ENCODE results near the gene GTPBP1. TPM values are rescaled to one million over a fixed set of nuclear protein-coding genes. Genes with fewer than 3 reads are reported as not detected.

GTPBP1 gene
- total and polyA plus RNA-seq, 2 donors (not counting 3 experiments of a cell fraction or from before 2014, with no cell fraction given): 29.8 to 50.3 TPM

DNA sequence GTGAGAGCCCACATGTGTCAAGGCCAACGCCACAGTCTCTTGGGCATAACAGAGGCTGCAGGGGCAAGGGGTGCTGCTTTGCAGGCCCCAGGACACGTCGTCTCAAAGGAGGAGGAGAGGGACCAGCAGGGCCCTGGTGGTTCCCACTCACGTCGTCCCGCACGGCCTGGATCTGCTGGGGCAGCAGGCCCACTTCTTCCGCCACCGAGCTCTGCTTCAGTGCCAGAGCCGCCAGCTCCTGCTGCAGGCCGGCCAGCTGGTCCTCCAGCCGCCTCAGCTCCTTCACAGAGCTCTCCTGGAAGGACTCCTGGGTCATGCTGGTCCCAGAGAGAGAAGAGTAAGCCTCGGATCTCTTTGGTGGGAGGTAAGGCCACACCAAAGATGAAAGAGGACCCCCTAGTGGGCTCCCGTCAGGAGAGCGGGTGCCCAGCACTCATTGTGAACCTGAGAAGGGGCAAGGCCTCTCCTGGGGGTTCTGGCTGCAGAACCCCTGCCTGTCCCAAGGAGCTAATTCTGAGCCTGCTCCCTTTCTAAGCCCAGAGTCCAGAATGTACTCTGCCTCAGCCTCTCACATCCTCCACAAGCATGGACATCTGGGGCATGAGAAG is 34.5 kb downstream of the GTPBP1 start:
- Histone ChIP-seq H3K9me1 (replicated peaks; ENCODE audit: control insufficient read depth, extremely low read depth, insufficient read depth, low read length) (no peaks in the 10 kb centered on the region), H3K27ac (ENCODE audit: insufficient read depth, low read depth, low read length) (no peak overlapping the region), H3K9me3 (replicated peaks; ENCODE audit: control insufficient read depth, insufficient read depth, low read length) (no peaks in the 10 kb centered on the region), H3K36me3 (ENCODE audit: control insufficient read depth in 2 of 2, extremely low read depth in 1 of 2, insufficient read depth in 2 of 2, low read length in 2 of 2) (peaks cover 17 to 65% of the 10 kb centered on the region in 2 experiments), H3K4me3 (replicated peaks in 1 of 3; ENCODE audit: insufficient read depth in 1 of 3, low read depth in 1 of 3, low read length in 3 of 3) (no peak overlapping the region), H3K4me1 (ENCODE audit: control insufficient read depth, extremely low read depth, insufficient read depth, low read length) (no peaks in the 10 kb centered on the region), H3K79me2 (ENCODE audit: control insufficient read depth, insufficient read depth, low read length) (no peaks in the 10 kb centered on the region), H2AFZ (ENCODE audit: low read depth, low read length) (no peak overlapping the region), H3K9ac (replicated peaks; ENCODE audit: extremely low read depth, insufficient read depth, low read length) (no peak overlapping the region), H3K27me3 (ENCODE audit: control insufficient read depth in 2 of 2, insufficient read depth in 2 of 2, low read length in 2 of 2) (no peaks in the 10 kb centered on the region), H3K4me2 (ENCODE audit: insufficient read depth, low read length) (no peak overlapping the region), H4K20me1 (replicated peaks; ENCODE audit: control insufficient read depth, extremely low read depth, insufficient read depth, low read length) (no peaks in the 10 kb centered on the region)
- no peak for FAIRE-seq
- POLR2A ChIA-PET: no interaction called here
- no TSS peak for BruUV-seq (replicated peaks)
- dilution Hi-C loops (cut with MboI; ENCODE audit: extremely low pct_ligation_motif_present, low sequenced_read_pairs) (no loop called here), intact Hi-C loops (cut with micrococcal nuclease) (no loop called here)
- CTCF ChIA-PET: interaction anchor here (1.5 kb wide), 1 partner anchor 15 kb away, joined by 4 read pairs; no protein-coding TSS in a partner anchor
- DNase-seq (ENCODE audit: low read depth, low spot score): no peak
- TF ChIP-seq FOS (IDR thresholded peaks at IDR 0.05; ENCODE audit: borderline replicate concordance, insufficient read depth, low read length): no peak
- TF ChIP-seq GATA2 (IDR thresholded peaks at IDR 0.05; ENCODE audit: insufficient read depth, insufficient read length, low read depth, low read length): no peak
- TF ChIP-seq, protein P1, sequence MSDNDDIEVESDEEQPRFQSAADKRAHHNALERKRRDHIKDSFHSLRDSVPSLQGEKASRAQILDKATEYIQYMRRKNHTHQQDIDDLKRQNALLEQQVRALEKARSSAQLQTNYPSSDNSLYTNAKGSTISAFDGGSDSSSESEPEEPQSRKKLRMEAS (IDR thresholded peaks at IDR 0.05; ENCODE audit: insufficient read depth, insufficient read length): no peak
- TF ChIP-seq POLR2A (IDR thresholded peaks at IDR 0.05; ENCODE audit: low read depth, low read length): no peak
- TF ChIP-seq EZH2 (IDR thresholded peaks at IDR 0.05; ENCODE audit: borderline replicate concordance, low read depth, low read length, severe bottlenecking): no peak
- TF ChIP-seq MYC (IDR thresholded peaks at IDR 0.05; ENCODE audit: low read depth, low read length): no peak
- TF ChIP-seq, protein P2, sequence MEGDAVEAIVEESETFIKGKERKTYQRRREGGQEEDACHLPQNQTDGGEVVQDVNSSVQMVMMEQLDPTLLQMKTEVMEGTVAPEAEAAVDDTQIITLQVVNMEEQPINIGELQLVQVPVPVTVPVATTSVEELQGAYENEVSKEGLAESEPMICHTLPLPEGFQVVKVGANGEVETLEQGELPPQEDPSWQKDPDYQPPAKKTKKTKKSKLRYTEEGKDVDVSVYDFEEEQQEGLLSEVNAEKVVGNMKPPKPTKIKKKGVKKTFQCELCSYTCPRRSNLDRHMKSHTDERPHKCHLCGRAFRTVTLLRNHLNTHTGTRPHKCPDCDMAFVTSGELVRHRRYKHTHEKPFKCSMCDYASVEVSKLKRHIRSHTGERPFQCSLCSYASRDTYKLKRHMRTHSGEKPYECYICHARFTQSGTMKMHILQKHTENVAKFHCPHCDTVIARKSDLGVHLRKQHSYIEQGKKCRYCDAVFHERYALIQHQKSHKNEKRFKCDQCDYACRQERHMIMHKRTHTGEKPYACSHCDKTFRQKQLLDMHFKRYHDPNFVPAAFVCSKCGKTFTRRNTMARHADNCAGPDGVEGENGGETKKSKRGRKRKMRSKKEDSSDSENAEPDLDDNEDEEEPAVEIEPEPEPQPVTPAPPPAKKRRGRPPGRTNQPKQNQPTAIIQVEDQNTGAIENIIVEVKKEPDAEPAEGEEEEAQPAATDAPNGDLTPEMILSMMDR (IDR thresholded peaks at IDR 0.05; ENCODE audit: extremely low read depth in 1 of 2, insufficient read depth in 1 of 2, low read depth in 1 of 2, low read length in 2 of 2): no peak
- no peak for TF ChIP-seq JUN (IDR thresholded peaks at IDR 0.05; ENCODE audit: borderline replicate concordance, insufficient read depth, insufficient read length, low read depth)
- no peak for TF ChIP-seq POLR2AphosphoS5 (IDR thresholded peaks at IDR 0.05; ENCODE audit: insufficient read depth, low read depth, low read length)
